Measurements from ENCODE around the gene KATNIP. TPM values are rescaled to one million over a fixed set of nuclear protein-coding genes. Genes with fewer than 3 reads are reported as not detected.

The KATNIP gene
- 13.1 and 15.9 TPM in 2 replicates for total RNA-seq

DNA sequence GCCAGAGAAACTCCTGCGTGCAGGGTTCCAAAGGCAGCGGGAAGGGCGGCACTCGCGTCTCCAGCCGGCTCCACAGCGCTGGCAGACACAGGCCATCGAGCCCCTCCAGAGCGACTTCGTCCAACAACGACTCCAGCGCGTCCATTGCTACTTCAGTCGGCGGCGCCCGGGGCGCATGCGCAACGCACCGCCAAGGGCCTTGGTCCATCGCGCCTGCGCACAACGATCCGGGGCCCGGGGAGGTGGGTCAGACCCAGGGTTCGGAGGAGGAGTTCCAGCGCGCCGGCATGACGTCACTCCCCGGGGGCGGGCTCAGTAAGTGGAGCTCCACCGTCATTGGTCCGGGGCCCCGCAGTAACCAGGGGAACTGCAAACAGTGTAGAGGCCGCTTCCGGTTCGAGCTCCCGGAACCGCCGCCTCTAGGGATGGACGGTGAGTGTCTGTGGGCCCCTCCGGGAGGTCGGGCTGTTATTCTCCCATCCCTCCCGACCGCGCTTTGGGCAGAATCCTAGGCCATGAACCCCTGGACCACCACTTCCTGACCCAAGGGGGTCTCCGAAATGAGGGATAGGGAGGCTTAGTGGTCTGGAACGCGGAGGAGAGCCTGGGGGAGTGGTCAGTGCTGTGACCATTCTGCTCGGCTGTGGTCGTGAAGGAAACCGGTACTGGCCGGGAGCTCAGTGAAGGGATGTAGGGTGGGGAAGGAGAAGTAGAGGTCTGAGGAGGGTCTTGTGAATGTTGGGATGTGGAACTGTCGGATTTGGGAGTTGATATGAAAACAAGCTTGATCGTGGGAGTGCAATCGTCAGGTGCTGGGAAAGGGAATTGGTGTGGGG, at the start of gene KATNIP, which contains the start of gene GTF3C1:
Gene KATNIP (plus strand): TSS at position 399 of the 836 bp plus-strand sequence. CDS start 27 bp downstream, at position 426.
Gene GTF3C1 (minus strand): TSS at position 168 of the 836 bp plus-strand sequence. CDS start 23 bp downstream, at position 145.
- peak; percentile 95 to 99 for DNase-seq (ENCODE audit: low read depth in 2 of 2)

DNA sequence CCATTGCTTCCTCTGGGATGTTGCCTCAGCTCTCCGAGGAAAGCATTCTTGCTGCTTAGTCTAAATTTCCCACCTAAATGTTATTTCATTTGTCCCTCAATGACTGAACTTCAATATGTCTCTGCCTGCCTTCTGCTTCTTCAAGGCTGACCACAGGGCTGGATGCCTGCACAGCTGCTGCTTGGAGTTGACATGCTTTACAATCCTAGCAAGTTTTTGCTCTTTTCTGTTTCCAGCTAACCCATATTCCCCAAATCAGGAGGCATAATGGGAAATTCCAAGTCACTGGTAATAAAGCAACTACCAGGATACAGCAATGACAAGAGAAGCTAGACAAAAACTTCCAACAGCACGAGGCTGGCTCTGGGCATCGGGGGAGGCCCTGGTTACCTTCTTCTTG, 49.1 kb upstream of the KATNIP start:
- no peak for DNase-seq (ENCODE audit: low read depth in 2 of 2)

DNA sequence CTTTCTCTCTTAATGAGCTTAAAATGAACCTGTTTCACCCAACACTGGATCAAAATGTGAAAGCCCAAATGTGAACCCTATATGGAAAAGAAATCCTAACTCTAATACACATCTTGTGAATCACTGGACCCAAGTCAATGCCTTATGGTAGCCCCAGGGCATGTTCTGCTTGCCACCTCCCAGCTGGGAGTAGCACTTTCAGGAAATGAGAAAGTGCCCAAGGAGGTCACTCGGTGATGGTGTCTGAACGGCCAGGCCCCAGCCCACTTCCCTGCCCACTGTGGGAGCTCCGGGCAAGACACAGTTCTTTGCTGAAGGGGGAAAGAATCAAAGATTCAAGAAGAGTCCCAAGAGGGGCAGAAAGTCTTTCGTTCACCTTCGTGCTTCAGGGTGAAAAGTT, 46.3 kb upstream of the KATNIP start:
- no peak for DNase-seq (ENCODE audit: low read depth in 2 of 2)

DNA sequence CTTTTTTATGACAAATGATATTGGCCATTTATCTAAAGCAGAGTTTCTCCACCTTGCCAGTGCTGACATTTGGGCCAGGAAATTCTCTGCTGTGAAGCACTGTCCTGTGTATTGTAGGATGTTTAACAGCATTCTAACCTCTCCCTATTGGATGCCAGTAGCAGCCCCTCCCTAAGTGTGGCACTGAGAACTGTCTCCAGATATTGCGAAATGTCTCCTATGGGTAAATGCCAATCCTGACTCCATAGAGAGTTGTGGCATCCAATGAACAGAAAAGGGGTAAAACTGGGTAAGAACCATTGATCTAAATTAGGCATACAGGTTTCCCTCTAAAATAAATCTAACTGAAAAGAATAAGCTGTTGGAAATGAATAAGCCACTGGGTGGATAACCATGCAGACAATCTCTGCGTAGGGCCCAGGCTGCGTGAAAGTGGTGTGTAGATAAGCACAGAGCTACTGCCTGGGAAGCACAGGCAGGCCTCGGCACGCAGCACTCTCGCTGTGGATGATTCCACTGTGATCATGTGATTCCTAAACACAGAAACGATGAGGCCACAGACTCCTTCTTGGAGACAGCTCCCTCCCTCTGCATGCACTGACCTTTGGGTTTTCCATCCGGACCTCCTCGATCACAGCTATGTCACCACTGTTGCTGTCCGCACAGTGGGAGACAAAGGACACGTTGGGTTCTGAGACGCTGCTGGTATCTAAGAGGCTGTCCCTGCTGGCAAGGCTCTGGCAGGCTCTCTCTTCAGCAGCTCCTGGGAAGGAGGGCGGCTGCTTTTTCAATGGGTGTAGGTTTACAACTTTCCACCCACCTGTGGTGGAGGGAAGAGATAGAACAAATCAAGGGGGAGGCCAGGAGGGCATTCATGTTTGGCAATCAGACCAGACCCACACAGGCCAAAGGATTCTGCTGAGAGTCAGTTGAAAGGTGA, 44.4 kb upstream of the KATNIP start:
- DNase-seq (ENCODE audit: low read depth in 2 of 2), result no peak

DNA sequence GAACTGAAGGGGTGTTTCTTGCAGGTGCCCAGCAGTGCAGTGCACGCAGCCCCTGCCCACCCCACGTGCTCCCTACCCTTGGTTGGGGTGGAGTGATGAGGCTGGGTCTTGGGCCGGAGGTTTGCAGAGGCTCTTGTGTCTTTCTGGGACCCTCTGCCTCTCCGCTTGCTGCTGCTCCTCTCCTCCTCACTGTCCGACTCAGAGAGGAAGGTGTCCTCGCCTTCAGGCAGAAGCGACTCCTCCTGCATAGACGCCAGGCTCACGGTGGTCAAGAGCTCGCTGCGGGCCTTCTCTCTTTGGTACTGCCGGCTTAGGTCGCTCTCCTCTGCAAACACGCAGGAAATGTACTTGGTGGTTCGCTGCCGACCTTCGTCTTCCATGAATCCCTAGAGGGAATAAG, 43.2 kb upstream of the KATNIP start:
- DNase-seq (ENCODE audit: low read depth in 2 of 2), result no peak

DNA sequence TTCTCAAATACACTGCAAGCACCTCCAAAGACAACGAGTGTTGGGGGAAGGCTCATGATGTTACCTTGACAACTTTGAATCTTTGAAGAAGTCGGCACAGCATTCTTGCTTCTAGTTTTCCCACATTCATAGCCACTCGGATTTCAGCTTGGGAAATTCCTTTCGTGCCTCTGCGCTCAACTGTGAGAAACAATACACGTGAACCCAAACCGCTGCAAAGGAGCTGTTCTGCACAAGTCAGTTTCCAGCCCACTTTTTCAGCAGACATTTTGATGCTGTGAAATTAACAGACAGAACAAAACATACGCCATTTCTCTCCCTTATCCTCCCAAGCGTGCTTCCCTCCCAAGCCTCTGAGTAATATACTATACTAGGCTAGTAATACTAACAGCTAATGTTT, 41.5 kb upstream of the KATNIP start:
- DNase-seq (ENCODE audit: low read depth in 2 of 2), result no peak

DNA sequence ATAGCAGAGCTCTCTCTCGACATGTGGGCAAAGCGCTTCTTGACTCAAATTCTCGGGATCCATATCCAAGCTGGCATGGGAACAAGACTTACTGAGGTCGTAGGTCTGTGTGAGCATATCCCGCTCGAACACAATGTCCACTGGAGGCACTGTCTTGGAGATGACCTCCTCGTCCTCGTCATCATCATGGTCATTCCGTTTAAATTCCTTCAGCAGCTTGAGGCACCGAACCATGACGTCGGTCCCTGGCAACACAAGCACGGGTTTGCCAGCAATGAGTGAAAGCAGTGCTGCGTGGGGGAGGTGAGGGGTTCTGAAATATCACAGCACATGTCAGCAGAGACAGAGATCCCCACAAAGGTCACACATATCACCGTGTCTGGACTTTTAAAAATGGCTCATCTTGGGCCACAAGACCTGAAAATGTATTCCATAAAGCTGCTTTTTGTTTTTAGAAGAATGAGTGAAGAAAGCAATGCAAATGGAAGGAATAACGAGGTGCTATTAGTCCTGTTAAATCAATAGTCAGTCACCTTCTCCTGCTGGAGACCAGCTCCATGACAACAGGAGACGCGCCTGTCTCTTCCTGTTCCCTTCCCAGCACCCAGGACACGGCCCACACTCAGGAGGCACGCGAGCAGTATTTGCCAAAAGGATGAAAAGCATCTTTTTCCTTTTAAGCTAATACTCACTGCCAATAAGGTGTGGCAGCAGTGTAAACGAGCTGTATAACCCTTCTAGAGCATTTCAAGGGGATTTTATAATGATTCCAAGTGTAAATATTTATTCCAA, 38.1 kb upstream of the KATNIP start:
- no peak for DNase-seq (ENCODE audit: low read depth in 2 of 2)

DNA sequence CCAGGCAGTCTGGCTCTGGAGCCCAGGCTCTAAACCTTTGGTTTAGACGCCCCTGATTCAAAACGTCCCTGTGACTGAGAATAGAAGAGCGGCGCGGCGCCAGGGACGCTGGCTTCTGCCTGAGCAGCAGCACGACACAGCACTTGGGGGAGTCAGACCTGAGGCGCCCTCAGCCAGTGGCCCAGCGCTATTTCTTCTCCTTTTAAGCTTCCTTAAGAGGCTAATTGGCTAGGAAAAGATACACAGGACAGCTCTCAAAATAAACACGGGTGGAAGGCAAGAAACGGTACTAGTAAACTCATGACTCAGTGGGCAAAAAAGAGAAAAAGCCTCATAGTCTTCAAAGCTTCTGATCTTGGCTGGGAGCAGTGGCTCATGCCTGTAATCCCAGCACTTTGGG, 35.1 kb upstream of the KATNIP start:
- no peak for DNase-seq (ENCODE audit: low read depth in 2 of 2)

DNA sequence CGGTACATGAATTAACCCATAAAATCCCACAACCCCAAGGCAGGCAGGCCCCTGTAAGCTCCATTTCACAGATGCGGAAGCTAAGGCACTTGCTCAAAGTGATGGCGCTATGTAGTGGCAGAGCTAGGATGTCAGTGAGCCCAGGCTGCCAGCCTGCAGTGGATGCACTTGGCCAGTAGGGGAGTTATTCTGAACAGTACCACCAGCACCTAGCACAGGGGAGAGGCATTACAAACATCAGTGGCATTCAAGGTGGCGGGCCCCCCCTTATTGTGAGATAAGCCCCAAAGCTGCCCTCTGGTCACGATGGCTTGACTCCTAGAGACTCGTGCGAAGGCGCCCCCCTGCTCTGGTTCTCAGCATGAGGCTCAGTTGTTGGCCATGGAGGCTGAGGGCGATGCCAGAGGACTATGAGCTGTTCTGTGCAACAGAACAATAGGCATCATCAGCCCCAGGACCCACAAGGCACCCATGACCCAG, 34.0 kb upstream of the KATNIP start:
- DNase-seq (ENCODE audit: low read depth in 2 of 2), result peak in 1 of 2 donors; percentile 33

DNA sequence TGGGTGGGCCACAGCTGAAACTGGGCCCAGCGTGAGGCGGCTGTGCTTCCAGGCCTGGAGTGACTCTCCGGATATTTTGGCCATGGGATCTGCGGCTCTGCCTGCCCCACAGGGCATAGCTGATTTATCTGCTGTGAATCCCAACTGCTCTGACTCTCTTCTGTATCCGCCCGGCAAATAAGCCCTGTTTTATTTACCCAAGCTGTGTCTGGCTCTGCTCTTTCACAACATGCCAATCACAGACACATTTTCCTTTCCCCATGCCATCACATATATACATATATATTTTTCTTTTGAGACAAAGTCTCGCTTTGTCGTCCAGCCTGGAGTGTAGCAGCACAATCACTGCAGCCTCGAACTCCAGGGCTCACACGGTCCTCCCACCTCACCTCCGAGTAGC, 33.6 kb upstream of the KATNIP start:
- DNase-seq (ENCODE audit: low read depth in 2 of 2), result no peak

DNA sequence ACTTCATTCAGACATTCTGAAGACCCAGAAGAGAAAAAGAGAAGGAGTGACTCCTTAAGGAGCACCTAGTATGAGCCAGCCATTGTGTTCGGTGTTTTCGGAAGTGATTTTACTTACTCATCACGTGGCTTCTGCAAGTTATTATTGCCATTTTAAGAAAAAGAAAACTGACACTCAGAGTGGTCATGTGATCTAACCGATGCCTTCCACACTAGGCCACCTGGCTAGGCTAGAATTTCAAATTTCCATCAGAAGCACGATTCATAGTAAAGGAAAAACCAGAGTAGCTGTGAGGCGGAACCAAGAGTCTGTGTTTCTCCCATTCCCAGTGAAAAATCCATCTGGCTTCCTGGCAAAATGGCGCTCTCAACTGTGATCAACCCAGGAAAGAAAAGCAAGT, 32.3 kb upstream of the KATNIP start:
- no peak for DNase-seq (ENCODE audit: low read depth in 2 of 2)

DNA sequence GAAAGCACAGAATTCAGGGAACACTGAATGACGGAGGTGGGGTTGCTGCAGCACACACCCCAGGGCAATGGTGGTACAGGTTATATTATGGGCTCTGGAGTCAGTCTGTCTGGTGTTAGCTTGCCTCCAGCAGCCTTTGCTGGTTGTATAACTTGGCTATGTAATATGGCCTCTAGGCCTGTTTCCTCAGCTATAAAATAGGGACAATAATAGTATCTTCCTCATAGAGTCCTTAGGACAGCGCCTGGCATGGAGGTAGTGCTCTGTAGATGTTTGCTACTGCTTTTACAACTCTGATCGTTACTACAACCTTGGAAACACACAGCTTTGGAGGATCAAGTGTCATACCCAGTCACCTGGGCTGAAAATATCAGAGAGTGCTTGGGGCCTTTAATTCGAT, 31.7 kb upstream of the KATNIP start:
- no peak for DNase-seq (ENCODE audit: low read depth in 2 of 2)

DNA sequence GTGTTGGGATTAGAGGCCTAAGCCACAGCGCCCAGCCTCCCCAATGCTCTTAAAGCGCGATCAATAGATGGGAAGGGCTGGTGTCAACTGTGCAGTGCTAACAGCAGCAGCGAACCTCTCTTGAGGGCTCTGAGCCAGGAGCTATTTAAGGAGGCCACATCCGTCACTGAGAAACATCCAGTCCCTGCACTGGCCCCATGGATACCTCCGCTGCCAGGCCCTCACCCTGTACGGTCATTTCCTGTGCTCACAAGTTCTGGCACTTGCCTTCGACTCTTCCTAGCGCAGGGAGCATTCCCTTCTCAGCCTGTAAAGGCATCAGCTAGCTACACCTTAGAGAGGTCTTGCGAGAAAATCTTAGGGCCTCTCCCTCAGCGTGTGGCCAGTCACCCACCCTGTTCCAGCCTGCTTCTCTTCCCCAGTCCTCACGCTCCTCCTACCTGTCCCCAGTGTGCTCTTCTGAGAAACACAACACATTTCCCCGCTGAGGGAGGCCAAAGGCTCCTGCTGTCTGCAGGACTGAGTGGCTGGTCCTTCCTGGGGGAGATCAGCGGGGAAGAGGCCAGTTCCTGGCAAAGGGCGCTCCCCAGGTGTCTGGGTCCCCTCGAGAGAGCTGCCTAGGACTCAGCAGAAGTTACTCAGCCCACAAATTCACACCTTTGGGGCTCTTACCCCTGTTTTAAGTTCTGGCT, 28.8 kb upstream of the KATNIP start:
- DNase-seq (ENCODE audit: low read depth in 2 of 2), result peak in 1 of 2 donors; percentile 76

DNA sequence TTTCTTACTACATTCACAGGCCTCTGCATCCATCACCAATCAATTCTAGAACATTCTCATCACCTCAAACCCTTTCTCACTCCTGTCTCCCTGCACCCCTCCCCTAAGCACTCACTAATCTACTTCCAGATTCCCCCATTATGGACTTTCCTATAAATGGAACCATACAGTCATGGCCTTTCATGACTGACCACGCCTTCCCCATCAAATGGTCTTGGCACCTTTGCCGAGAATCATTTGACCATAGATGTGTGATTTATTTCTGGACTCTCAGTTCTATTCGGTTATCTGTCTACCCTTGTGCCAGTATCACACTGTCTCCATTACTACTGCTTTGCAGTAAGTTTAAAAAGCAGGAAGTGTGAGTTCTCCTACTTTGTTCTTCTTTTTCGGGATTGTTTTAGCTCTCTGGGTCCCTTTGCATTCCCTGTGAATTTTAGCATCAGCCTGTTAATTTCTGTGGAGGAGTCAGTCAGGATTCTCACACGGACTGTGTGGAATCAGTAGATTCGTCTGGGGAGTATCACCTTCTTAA, 27.7 kb upstream of the KATNIP start:
- no peak for DNase-seq (ENCODE audit: low read depth in 2 of 2)

DNA sequence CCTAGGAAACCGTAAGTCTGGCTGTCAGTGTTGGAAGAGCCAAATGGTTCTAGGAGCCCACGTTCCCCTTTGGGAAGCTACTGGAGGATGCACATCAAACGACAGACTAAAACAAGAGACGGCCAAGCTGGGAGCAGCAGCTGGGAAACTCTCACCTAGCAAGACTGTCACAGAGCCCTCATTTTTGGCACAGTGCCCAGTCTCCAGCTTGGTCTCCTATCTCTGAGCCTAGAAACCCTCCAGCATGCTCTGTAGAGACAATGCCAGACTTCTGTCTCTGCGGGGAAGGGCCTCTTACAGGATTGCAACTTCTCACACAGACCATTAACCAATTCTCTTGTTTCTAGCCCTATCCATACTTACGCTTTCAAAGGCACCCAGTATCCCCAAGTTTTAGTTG, 23.8 kb upstream of the KATNIP start:
- DNase-seq (ENCODE audit: low read depth in 2 of 2), result peak in 1 of 2 donors; percentile 8

DNA sequence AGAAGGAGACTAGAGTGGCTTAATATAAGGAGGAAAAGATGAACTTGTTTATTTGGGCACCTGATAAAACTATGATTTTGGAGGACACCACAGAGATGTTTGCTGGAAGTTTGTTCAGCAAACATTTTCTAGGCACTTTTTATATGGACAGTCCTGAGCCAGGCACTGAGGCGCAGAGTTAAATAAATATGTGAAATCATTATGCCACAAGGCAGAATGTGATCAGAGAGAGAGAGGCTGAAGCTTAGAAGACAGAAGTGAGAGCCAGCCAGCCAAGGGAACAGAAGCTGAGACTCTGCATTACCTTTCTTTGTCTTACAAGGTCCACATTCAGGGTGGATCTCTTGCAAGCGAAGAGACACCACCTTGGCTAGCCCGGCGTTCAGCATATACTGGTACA, 21.6 kb upstream of the KATNIP start:
- DNase-seq (ENCODE audit: low read depth in 2 of 2), result no peak

DNA sequence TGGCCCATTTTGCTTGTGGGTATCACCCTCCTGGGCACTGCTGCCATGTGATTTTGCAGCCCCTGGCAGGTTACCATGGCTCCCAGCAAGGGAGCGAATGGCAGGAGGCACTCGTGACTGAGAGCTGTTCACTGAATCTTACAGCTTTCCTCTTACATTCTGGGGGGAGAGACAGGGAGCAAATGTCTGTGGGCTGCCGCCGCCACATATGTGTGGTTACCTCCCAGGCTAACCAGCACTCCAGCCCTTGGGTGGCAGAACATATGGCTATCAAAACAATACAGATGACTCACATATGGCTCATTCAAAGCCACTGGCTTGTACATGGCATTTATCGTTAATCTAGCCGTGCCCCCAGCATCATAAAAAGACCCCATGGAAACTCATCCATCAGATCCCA, 20.0 kb upstream of the KATNIP start:
- DNase-seq (ENCODE audit: low read depth in 2 of 2), result no peak

DNA sequence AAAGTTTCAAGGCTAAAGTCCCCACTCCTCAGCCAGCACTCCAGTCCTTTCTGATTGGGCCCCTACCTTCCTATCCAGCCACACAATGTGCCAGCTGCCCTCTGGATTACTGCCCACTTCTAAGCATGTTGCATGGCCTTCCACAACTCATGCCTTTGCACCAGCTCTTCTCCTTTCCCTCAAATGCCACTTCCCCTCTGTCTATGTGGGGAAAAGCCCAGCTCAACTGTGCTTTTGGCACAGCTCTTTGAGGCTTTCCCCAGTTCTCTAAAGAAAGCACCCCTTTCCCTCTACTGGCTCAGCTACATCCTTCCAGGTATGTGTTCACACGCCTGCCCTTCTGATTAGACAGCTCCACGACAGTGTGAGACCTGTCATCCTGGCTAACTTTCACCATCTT, 18.8 kb upstream of the KATNIP start:
- DNase-seq (ENCODE audit: low read depth in 2 of 2), result no peak

DNA sequence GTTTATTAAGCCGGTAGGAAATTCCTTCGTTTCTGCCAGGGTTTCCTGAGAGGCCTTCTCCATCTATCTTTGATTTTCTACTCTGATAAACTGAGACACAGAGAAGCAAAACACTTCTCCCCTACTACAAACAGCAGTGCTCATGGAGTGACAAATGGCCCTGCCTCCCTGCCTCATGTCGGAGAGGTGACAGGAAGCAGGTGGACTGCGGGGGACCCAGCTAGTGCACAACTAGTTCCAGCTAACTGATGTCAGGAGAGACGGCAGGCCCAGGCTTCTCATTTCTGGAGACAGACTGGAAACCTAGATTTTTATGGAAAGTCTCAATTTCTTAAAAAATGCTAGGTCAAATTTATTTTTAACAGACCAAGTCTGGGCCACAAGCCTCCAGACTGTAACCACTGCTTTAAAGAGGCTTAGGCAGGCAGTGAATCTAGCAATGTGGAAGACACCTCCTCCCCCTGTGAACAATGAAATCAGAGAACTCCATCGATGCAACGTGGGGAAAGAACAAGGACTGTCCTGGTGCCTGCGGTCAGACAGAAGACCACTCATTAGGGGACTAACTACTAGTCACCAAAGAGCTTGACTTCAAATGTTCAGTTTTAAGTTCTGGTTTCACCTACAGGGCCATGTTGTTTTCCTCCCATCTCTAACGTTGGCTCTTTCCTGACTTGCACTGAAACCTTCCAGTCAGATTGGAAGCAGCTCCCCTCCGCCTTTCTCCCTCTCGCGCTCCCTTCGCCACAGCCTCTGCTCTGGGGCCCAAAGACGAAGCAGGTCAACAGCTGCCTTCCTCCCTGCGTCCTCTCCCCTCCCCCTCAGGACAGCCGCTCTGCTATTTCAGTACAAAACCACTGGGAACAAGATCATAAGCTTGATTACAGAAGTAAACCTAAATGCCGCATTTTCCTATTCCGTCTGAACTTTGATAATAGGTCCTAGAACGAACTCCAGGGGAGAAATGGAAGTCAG, 17.8 kb upstream of the KATNIP start:
- DNase-seq (ENCODE audit: low read depth in 2 of 2), result no peak
